HEK293 (cell line): ENCODE data around the gene PRR5.

Source experiments
- CTCF ChIA-PET: fragments of 350-600 bp; formaldehyde crosslinking; extraction: SDS; loops from one replicate; lab custom pipeline; 2021; ENCODE audit warnings: antibody characterized with exemption; lab: Yijun Ruan, JAX
- POLR2A ChIA-PET: fragments of 300-600 bp; formaldehyde crosslinking; extraction: SDS; loops from one replicate; lab custom pipeline; 2020; ENCODE audit warnings: antibody characterized with exemption, inconsistent platforms; lab: Yijun Ruan, JAX
- H3K27ac ChIP-seq: fragments of 200-500 bp; sonication (Bioruptor generic); 2 replicates; pipeline ENCODE4 v1.5.1; 2014; ENCODE audit warnings: low read depth, low read length, control low read depth, inconsistent platforms; ENCODE audit errors: extremely low read depth
- H3K36me3 ChIP-seq, 2 experiments: fragments of 200-500 bp in 1 of 2; sonication (Bioruptor generic) in 1 of 2; 1 replicate in 1 of 2; 2 replicates in 1 of 2; pipeline ENCODE4 v1.5.1; 2014 to 2017; ENCODE audit warnings: inconsistent platforms in 2 of 2, low read length in 2 of 2; ENCODE audit not compliant: control insufficient read depth in 2 of 2, insufficient read depth in 1 of 2
- H3K4me1 ChIP-seq: fragments of 200-500 bp; sonication (Bioruptor generic); 2 replicates; pipeline ENCODE4 v1.5.1; 2014; ENCODE audit warnings: mild to moderate bottlenecking, low read length, inconsistent platforms; ENCODE audit not compliant: control insufficient read depth, insufficient read depth
- H3K4me3 ChIP-seq: 2 replicates; pipeline ENCODE4 v1.5.1; 2011; ENCODE audit warnings: low read depth, mild to moderate bottlenecking, control low read depth, low read length, moderate library complexity
- H3K9me3 ChIP-seq: fragments of 200-500 bp; sonication (Bioruptor generic); 2 replicates; pipeline ENCODE4 v1.5.1; 2014; ENCODE audit warnings: low read depth, low read length, inconsistent platforms; ENCODE audit not compliant: control insufficient read depth, insufficient read depth
- ATF2 ChIP-seq: fragments of 450-650 bp; formaldehyde crosslinking; IDR thresholded peaks from 2 replicates; pipeline ENCODE4 v1.5.1; 2016; ENCODE audit warnings: missing biosample characterization, missing genetic modification characterization, low read depth
- EGR2 ChIP-seq: fragments of 450-650 bp; formaldehyde crosslinking; IDR thresholded peaks from 2 replicates; pipeline ENCODE4 v1.5.1; 2016; ENCODE audit warnings: low read depth, missing biosample characterization, missing genetic modification characterization
- GLIS1 ChIP-seq: fragments of 450-650 bp; formaldehyde crosslinking; IDR thresholded peaks from 2 replicates; pipeline ENCODE4 v1.5.1; 2016; ENCODE audit warnings: missing biosample characterization, missing genetic modification characterization
- HOXC10 ChIP-seq: sonication (generic); formaldehyde crosslinking; IDR thresholded peaks from 2 replicates; pipeline ENCODE4 v1.8.1; 2023; ENCODE audit warnings: mild to moderate bottlenecking, missing genetic modification reagents
- KLF16 ChIP-seq: fragments of 450-650 bp; formaldehyde crosslinking; IDR thresholded peaks from 2 replicates; pipeline ENCODE4 v1.5.1; 2017; ENCODE audit warnings: missing biosample characterization, missing genetic modification characterization
- PRDM6 ChIP-seq: fragments of 450-650 bp; formaldehyde crosslinking; IDR thresholded peaks from 2 replicates; pipeline ENCODE4 v1.5.1; 2017; ENCODE audit warnings: missing biosample characterization, missing genetic modification characterization
- SCRT2 ChIP-seq: fragments of 450-650 bp; formaldehyde crosslinking; IDR thresholded peaks from 2 replicates; pipeline ENCODE4 v1.5.1; 2016; ENCODE audit warnings: missing biosample characterization, missing genetic modification characterization
- SETDB1 ChIP-seq: IDR thresholded peaks from one replicate; pipeline ENCODE4 v1.6.1; 2017; ENCODE audit warnings: mild to moderate bottlenecking, low read length, moderate library complexity, mixed read lengths; ENCODE audit not compliant: insufficient read length
- SP2 ChIP-seq: fragments of 450-650 bp; formaldehyde crosslinking; IDR thresholded peaks from 2 replicates; pipeline ENCODE4 v1.5.1; 2016; ENCODE audit warnings: missing biosample characterization, missing genetic modification characterization
- ZBTB17 ChIP-seq: fragments of 450-650 bp; formaldehyde crosslinking; IDR thresholded peaks from 2 replicates; pipeline ENCODE4 v1.5.1; 2016; ENCODE audit warnings: missing biosample characterization, missing genetic modification characterization
- ZBTB21 ChIP-seq: fragments of 450-650 bp; formaldehyde crosslinking; IDR thresholded peaks from 2 replicates; pipeline ENCODE4 v1.5.1; 2017; ENCODE audit warnings: missing biosample characterization, missing genetic modification characterization
- ZFHX2 ChIP-seq: fragments of 450-650 bp; formaldehyde crosslinking; conservative IDR thresholded peaks from 2 replicates; pipeline ENCODE4 v1.5.1; 2016; ENCODE audit warnings: missing biosample characterization, missing genetic modification characterization
- ZFP69B ChIP-seq: fragments of 450-650 bp; formaldehyde crosslinking; IDR thresholded peaks from 2 replicates; pipeline ENCODE4 v1.5.1; 2016; ENCODE audit warnings: missing biosample characterization, missing genetic modification characterization
- ZNF214 ChIP-seq: fragments of 450-650 bp; formaldehyde crosslinking; IDR thresholded peaks from 2 replicates; pipeline ENCODE4 v1.5.1; 2017; ENCODE audit warnings: missing biosample characterization, mild to moderate bottlenecking, missing genetic modification characterization, borderline replicate concordance
- ZNF335 ChIP-seq: fragments of 450-650 bp; formaldehyde crosslinking; conservative IDR thresholded peaks from 2 replicates; pipeline ENCODE4 v1.5.1; 2016; ENCODE audit warnings: missing biosample characterization, missing genetic modification characterization
- ZNF426 ChIP-seq: fragments of 450-650 bp; formaldehyde crosslinking; IDR thresholded peaks from 2 replicates; pipeline ENCODE4 v1.5.1; 2017; ENCODE audit warnings: missing biosample characterization, missing genetic modification characterization, mild to moderate bottlenecking, inconsistent platforms, moderate library complexity
- ZNF600 ChIP-seq: fragments of 450-650 bp; formaldehyde crosslinking; IDR thresholded peaks from 2 replicates; pipeline ENCODE4 v1.5.1; 2016; ENCODE audit warnings: missing biosample characterization, missing genetic modification characterization
- ZNF629 ChIP-seq: fragments of 450-650 bp; formaldehyde crosslinking; IDR thresholded peaks from 2 replicates; pipeline ENCODE4 v1.5.1; 2017; ENCODE audit warnings: missing biosample characterization, missing genetic modification characterization
- ZNF660 ChIP-seq: fragments of 450-650 bp; IDR thresholded peaks from 2 replicates; pipeline ENCODE4 v1.5.1; 2018; ENCODE audit warnings: missing biosample characterization, mild to moderate bottlenecking, missing genetic modification characterization
- ZNF792 ChIP-seq: fragments of 450-650 bp; formaldehyde crosslinking; IDR thresholded peaks from 2 replicates; pipeline ENCODE4 v1.5.1; 2016; ENCODE audit warnings: missing biosample characterization, missing genetic modification characterization
- TF ChIP-seq, protein P1 (sequence below): fragments of 450-650 bp; formaldehyde crosslinking; IDR thresholded peaks from 2 replicates; pipeline ENCODE4 v1.5.1; 2016; ENCODE audit warnings: missing biosample characterization, missing genetic modification characterization
- TF ChIP-seq, protein P2 (sequence below): fragments of 450-650 bp; formaldehyde crosslinking; IDR thresholded peaks from 2 replicates; pipeline ENCODE4 v1.5.1; 2016; ENCODE audit warnings: missing biosample characterization, missing genetic modification characterization

The PRR5 gene

GRCh38 chr22:44693145-44693544 is 8.9 kb upstream of the PRR5 start:
- Histone ChIP-seq H3K4me1 (no peaks in the 10 kb centered on the region), H3K27ac (no peak overlapping the region), H3K4me3 (no peak overlapping the region), H3K9me3 (no peaks in the 10 kb centered on the region), H3K36me3 (no peaks in the 10 kb centered on the region)
- POLR2A ChIA-PET = interaction anchor here (0.7 kb wide), 2 partner anchors 42 to 60 kb away, joined by 3 read pairs; no protein-coding TSS in a partner anchor
- TF ChIP-seq GLIS1 (tag by site-specific recombination) (peak; percentile 49; the same call in 1 of the 2 replicates), SETDB1 (peak; percentile 53), SCRT2 (tag by site-specific recombination) (no peak)
- CTCF ChIA-PET = interaction anchor here (2.5 to 5.5 kb wide), 2 partner anchors 9 to 42 kb away, joined by 16 to 26 read pairs; no protein-coding TSS in a partner anchor

GRCh38 chr22:44693756-44694155 is 8.2 kb upstream of the PRR5 start:
- TF ChIP-seq ZBTB21 (tag by site-specific recombination) (peak; percentile 37; the same call in 1 of the 2 replicates), ZFP69B (tag by site-specific recombination) (peak; percentile 60; the same call in 1 of the 2 replicates), HOXC10 (no peak), PRDM6 (tag by site-specific recombination) (no peak), ZNF629 (tag by site-specific recombination) (peak; percentile 77), ATF2 (tag by site-specific recombination) (peak; percentile 79), ZBTB17 (tag by site-specific recombination) (no peak), SP2 (tag by site-specific recombination) (0 out of 2 replicates have a peak, but pooled peaks have one; percentile 15), KLF16 (no peak), ZNF214 (tag by site-specific recombination) (no peak), ZNF600 (tag by site-specific recombination) (no peak), EGR2 (tag by site-specific recombination) (peak; percentile 95), ZNF335 (peak; percentile 85), ZNF660 (no peak), ZFHX2 (tag by site-specific recombination) (peak; percentile 94), ZNF426 (no peak), ZNF792 (tag by site-specific recombination) (no peak)
- TF ChIP-seq, protein P1, sequence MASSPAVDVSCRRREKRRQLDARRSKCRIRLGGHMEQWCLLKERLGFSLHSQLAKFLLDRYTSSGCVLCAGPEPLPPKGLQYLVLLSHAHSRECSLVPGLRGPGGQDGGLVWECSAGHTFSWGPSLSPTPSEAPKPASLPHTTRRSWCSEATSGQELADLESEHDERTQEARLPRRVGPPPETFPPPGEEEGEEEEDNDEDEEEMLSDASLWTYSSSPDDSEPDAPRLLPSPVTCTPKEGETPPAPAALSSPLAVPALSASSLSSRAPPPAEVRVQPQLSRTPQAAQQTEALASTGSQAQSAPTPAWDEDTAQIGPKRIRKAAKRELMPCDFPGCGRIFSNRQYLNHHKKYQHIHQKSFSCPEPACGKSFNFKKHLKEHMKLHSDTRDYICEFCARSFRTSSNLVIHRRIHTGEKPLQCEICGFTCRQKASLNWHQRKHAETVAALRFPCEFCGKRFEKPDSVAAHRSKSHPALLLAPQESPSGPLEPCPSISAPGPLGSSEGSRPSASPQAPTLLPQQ = peak; percentile 61
- TF ChIP-seq, protein P2, sequence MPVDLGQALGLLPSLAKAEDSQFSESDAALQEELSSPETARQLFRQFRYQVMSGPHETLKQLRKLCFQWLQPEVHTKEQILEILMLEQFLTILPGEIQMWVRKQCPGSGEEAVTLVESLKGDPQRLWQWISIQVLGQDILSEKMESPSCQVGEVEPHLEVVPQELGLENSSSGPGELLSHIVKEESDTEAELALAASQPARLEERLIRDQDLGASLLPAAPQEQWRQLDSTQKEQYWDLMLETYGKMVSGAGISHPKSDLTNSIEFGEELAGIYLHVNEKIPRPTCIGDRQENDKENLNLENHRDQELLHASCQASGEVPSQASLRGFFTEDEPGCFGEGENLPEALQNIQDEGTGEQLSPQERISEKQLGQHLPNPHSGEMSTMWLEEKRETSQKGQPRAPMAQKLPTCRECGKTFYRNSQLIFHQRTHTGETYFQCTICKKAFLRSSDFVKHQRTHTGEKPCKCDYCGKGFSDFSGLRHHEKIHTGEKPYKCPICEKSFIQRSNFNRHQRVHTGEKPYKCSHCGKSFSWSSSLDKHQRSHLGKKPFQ (tag by site-specific recombination) = no peak
- TF ChIP-seq, all 188 proteins: peak for 9
- no peaks in the 10 kb centered on the region for H3K4me1 ChIP-seq
- H3K36me3 ChIP-seq = no peaks in the 10 kb centered on the region
- ChIA-PET POLR2A (no interaction called here), CTCF (interaction anchor here (2.5 to 5.5 kb wide), 2 partner anchors 9 to 42 kb away, joined by 16 to 26 read pairs; no protein-coding TSS in a partner anchor)
- no peaks in the 10 kb centered on the region for H3K9me3 ChIP-seq
- no peak overlapping the region for H3K4me3 ChIP-seq
- H3K27ac ChIP-seq = no peak overlapping the region
